Measurements from ENCODE around the gene BCL2L12.

BCL2L12 gene

GRCh38 chr19:49642492-49643035 is 23.2 kb upstream of the BCL2L12 start:
- peak; percentile 8 for DNase-seq

- no peak for DNase-seq
Observed at GRCh38 chr19:49643466-49643865, 22.3 kb upstream of the BCL2L12 start.

GRCh38 chr19:49645592-49645991 is 20.1 kb upstream of the BCL2L12 start:
- DNase-seq, result no peak

- no peak for DNase-seq
Observed at GRCh38 chr19:49645995-49646394, 19.7 kb upstream of the BCL2L12 start.

- DNase-seq, result no peak
Observed at GRCh38 chr19:49646586-49646985, 19.1 kb upstream of the BCL2L12 start.

- no peak for DNase-seq
Observed at GRCh38 chr19:49651029-49651819, 14.5 kb upstream of the BCL2L12 start.

- DNase-seq, result no peak
Observed at GRCh38 chr19:49651820-49652550, 13.7 kb upstream of the BCL2L12 start.

GRCh38 chr19:49652551-49653465 is 12.9 kb upstream of the BCL2L12 start:
- DNase-seq, result no peak

- no peak for DNase-seq
Observed at GRCh38 chr19:49653466-49653806, 12.3 kb upstream of the BCL2L12 start.

GRCh38 chr19:49654581-49654980 is 11.2 kb upstream of the BCL2L12 start:
- no peak for DNase-seq

GRCh38 chr19:49655570-49656455 is 9.9 kb upstream of the BCL2L12 start:
- DNase-seq, result no peak

- no peak for DNase-seq
Observed at GRCh38 chr19:49656456-49657109, 9.2 kb upstream of the BCL2L12 start.

GRCh38 chr19:49657493-49658138 is 8.1 kb upstream of the BCL2L12 start:
- no peak for DNase-seq

GRCh38 chr19:49658139-49658517 is 7.6 kb upstream of the BCL2L12 start:
- no peak for DNase-seq

- no peak for DNase-seq
Observed at GRCh38 chr19:49658566-49659442, 6.9 kb upstream of the BCL2L12 start.

- no peak for DNase-seq
Observed at GRCh38 chr19:49660338-49660961, 5.3 kb upstream of the BCL2L12 start.

GRCh38 chr19:49662011-49662410 is 3.7 kb upstream of the BCL2L12 start:
- DNase-seq, result no peak

- DNase-seq, result no peak
Observed at GRCh38 chr19:49663224-49663623, 2.5 kb upstream of the BCL2L12 start.
